ENCODE results near the gene EPHA3.

Gene EPHA3

GRCh38 chr3:89184151-89184995, 77.0 kb downstream of the EPHA3 start:
- ATAC-seq = no peak
- TF ChIP-seq BACH2 (CRISPR knock-in tag; IDR thresholded peaks at IDR 0.05; ENCODE audit: borderline replicate concordance) = no peak
- TF ChIP-seq SNAI2 (CRISPR knock-in tag; IDR thresholded peaks at IDR 0.05) = no peak
- TF ChIP-seq ZNF8 (CRISPR knock-in tag; IDR thresholded peaks at IDR 0.05) = no peak
- TF ChIP-seq CREB5 (CRISPR knock-in tag; IDR thresholded peaks at IDR 0.05; ENCODE audit: low read depth) = no peak
- no peak for TF ChIP-seq CSRNP3 (CRISPR knock-in tag; IDR thresholded peaks at IDR 0.05)
- no peak for TF ChIP-seq RARB (CRISPR knock-in tag; IDR thresholded peaks at IDR 0.05)
- no peak for TF ChIP-seq OSR1 (CRISPR knock-in tag; IDR thresholded peaks at IDR 0.05)
- no peak for TF ChIP-seq ARNTL (CRISPR knock-in tag; IDR thresholded peaks at IDR 0.05; ENCODE audit: borderline replicate concordance, low read depth)
- TF ChIP-seq ZC3H10 (CRISPR knock-in tag; IDR thresholded peaks at IDR 0.05) = no peak
- TF ChIP-seq PPARA (CRISPR knock-in tag; IDR thresholded peaks at IDR 0.05; ENCODE audit: borderline replicate concordance) = no peak
- TF ChIP-seq ESRRG (CRISPR knock-in tag; IDR thresholded peaks at IDR 0.05) = no peak
- no peak for TF ChIP-seq ZNF70 (CRISPR knock-in tag; IDR thresholded peaks at IDR 0.05)
- no peak for TF ChIP-seq ZNF565 (CRISPR knock-in tag; conservative IDR thresholded peaks at IDR 0.05; ENCODE audit: low read depth)
- no peak for TF ChIP-seq TSHZ2 (CRISPR knock-in tag; IDR thresholded peaks at IDR 0.05)
- TF ChIP-seq CSDC2 (CRISPR knock-in tag; IDR thresholded peaks at IDR 0.05) = no peak

GRCh38 chr3:89186456-89186855, 79.0 kb downstream of the EPHA3 start:
- ATAC-seq = no peak
- TF ChIP-seq SNAI2 (CRISPR knock-in tag; IDR thresholded peaks at IDR 0.05) (no peak), ZFP30 (CRISPR knock-in tag; IDR thresholded peaks at IDR 0.05) (no peak)

GRCh38 chr3:89198591-89198990, 91.2 kb downstream of the EPHA3 start:
- no peak for ATAC-seq
- TF ChIP-seq CSRNP3 (CRISPR knock-in tag; IDR thresholded peaks at IDR 0.05) = no peak
- no peak for TF ChIP-seq ARNTL (CRISPR knock-in tag; IDR thresholded peaks at IDR 0.05; ENCODE audit: borderline replicate concordance, low read depth)
- TF ChIP-seq ZFP30 (CRISPR knock-in tag; IDR thresholded peaks at IDR 0.05) = no peak
- no peak for TF ChIP-seq GLIS3 (CRISPR knock-in tag; IDR thresholded peaks at IDR 0.05)
- TF ChIP-seq PPARA (CRISPR knock-in tag; IDR thresholded peaks at IDR 0.05; ENCODE audit: borderline replicate concordance) = no peak
- TF ChIP-seq ZC3H10 (CRISPR knock-in tag; IDR thresholded peaks at IDR 0.05) = no peak
- no peak for TF ChIP-seq ZNF70 (CRISPR knock-in tag; IDR thresholded peaks at IDR 0.05)
- no peak for TF ChIP-seq SNAI2 (CRISPR knock-in tag; IDR thresholded peaks at IDR 0.05)
- no peak for TF ChIP-seq BACH2 (CRISPR knock-in tag; IDR thresholded peaks at IDR 0.05; ENCODE audit: borderline replicate concordance)
- TF ChIP-seq ISL1 (CRISPR knock-in tag; IDR thresholded peaks at IDR 0.05) = no peak
- TF ChIP-seq ESRRG (CRISPR knock-in tag; IDR thresholded peaks at IDR 0.05) = no peak
- TF ChIP-seq TCF4 (CRISPR knock-in tag; IDR thresholded peaks at IDR 0.05; ENCODE audit: borderline replicate concordance) = no peak
- TF ChIP-seq ZNF8 (CRISPR knock-in tag; IDR thresholded peaks at IDR 0.05) = no peak
- no peak for TF ChIP-seq RARB (CRISPR knock-in tag; IDR thresholded peaks at IDR 0.05)
- TF ChIP-seq ZNF565 (CRISPR knock-in tag; conservative IDR thresholded peaks at IDR 0.05; ENCODE audit: low read depth) = no peak
- no peak for TF ChIP-seq OSR1 (CRISPR knock-in tag; IDR thresholded peaks at IDR 0.05)
- TF ChIP-seq ZFP3 (CRISPR knock-in tag; IDR thresholded peaks at IDR 0.05) = no peak
- no peak for TF ChIP-seq CREB5 (CRISPR knock-in tag; IDR thresholded peaks at IDR 0.05; ENCODE audit: low read depth)
